Ovary (tissue), 3 donors: Measurements from ENCODE around the gene HLA-DOB.

Source experiments
- CTCF ChIP-seq, 3 donors: fragments of 450-650 bp in 2 of 3; fragments of 200-600 bp in 1 of 3; IDR thresholded peaks; one replicate each; pipeline versions ENCODE4 v1.5.1 to v1.8.0; 2016 to 2022; ENCODE audit warnings: antibody characterized with exemption in 3 of 3, mild to moderate bottlenecking in 1 of 3
- POLR2A ChIP-seq: fragments of 450-650 bp; IDR thresholded peaks from one replicate; pipeline ENCODE4 v1.6.1; 2017; ENCODE audit warnings: antibody characterized with exemption, mild to moderate bottlenecking, moderate library complexity
- donor health status: DM: no; HTN: no; CAD: no.

GRCh38 chr6:32865724-32866443 is 49.1 kb upstream of the HLA-DOB start:
- TF ChIP-seq CTCF (IDR thresholded peaks at IDR 0.05) (no peak), POLR2A (no peak)
